Caco-2 (cell line): ENCODE data around the gene SMG7. TPM values are rescaled to one million over a fixed set of nuclear protein-coding genes. Genes with fewer than 3 reads are reported as not detected.

ENCODE experiments used
- BruUV-seq: library from RNA; stranded (reverse); fragments of 400-500 nt; replicated peaks from 2 replicates; lab custom pipeline; 2021; lab: Mats Ljungman, UMichigan
- CTCF ChIA-PET: fragments of 300-600 bp; sonication (Branson Sonifier 250); formaldehyde crosslinking; loops from one replicate; lab custom pipeline; 2022; ENCODE audit warnings: antibody characterized with exemption; lab: Charles Lee
- POLR2A ChIA-PET: fragments of 300-600 bp; sonication (Branson Sonifier 250); formaldehyde crosslinking; loops from one replicate; lab custom pipeline; 2022; ENCODE audit warnings: antibody characterized with exemption; lab: Charles Lee
- DNase-seq, 2 experiments: peaks; one replicate each; pipeline versions ENCODE4 v3.0.0 to v3.0.0-alpha.2; 2020 to 2022
- H3K27me3 ChIP-seq: replicated peaks from 2 replicates; pipeline ENCODE4 v1.6.0; 2011; ENCODE audit warnings: low read length; ENCODE audit not compliant: control insufficient read depth, insufficient read depth
- H3K36me3 ChIP-seq: 2 replicates; pipeline ENCODE4 v1.5.1; 2011; ENCODE audit warnings: low read length; ENCODE audit not compliant: control insufficient read depth, insufficient read depth
- H3K4me1 ChIP-seq: fragments of 250-450 bp; sonication (Bioruptor Pico); 2 replicates; pipeline ENCODE4 v1.5.1; 2020; ENCODE audit warnings: mild to moderate bottlenecking
- H3K4me3 ChIP-seq: 2 replicates; pipeline ENCODE4 v1.5.1; 2011; ENCODE audit warnings: low read depth, mild to moderate bottlenecking, control low read depth, low read length
- H3K9me3 ChIP-seq: fragments of 250-450 bp; sonication (Bioruptor Pico); 2 replicates; pipeline ENCODE4 v1.5.1; 2020; ENCODE audit warnings: mild to moderate bottlenecking, moderate library complexity
- H3K27ac Mint-ChIP-seq: one replicate; pipeline ENCODE4 v1.8.0; 2022; ENCODE audit warnings: mixed read lengths; ENCODE audit not compliant: unreplicated experiment
- H3K27me3 Mint-ChIP-seq: one replicate; pipeline ENCODE4 v1.8.0; 2022; ENCODE audit warnings: mixed read lengths; ENCODE audit not compliant: insufficient read depth, unreplicated experiment
- H3K36me3 Mint-ChIP-seq: one replicate; pipeline ENCODE4 v1.8.0; 2022; ENCODE audit warnings: mild to moderate bottlenecking, mixed read lengths; ENCODE audit not compliant: insufficient read depth, unreplicated experiment
- H3K4me1 Mint-ChIP-seq: one replicate; pipeline ENCODE4 v1.8.0; 2022; ENCODE audit warnings: low read depth, mixed read lengths; ENCODE audit not compliant: unreplicated experiment
- H3K4me3 Mint-ChIP-seq: one replicate; pipeline ENCODE4 v1.8.0; 2022; ENCODE audit warnings: mild to moderate bottlenecking, moderate library complexity, mixed read lengths; ENCODE audit not compliant: unreplicated experiment
- H3K9me3 Mint-ChIP-seq: one replicate; pipeline ENCODE4 v1.8.0; 2022; ENCODE audit warnings: mixed read lengths; ENCODE audit not compliant: unreplicated experiment
- intact Hi-C: fragments of 100-400 bp; cut with micrococcal nuclease; formaldehyde crosslinking; loops from one replicate; pipeline ENCODE4 v1.10.0; 2022; ENCODE audit not compliant: unreplicated experiment
- total RNA-seq: library from RNA; stranded (reverse); gene quantifications from 2 replicates; pipeline ENCODE4 v1.2.3, GENCODE V29; 2022
- TF ChIP-seq, protein P1 (sequence below), 2 experiments: fragments of 200-600 bp in 1 of 2; IDR thresholded peaks; 1 replicate in 1 of 2; 2 replicates in 1 of 2; pipeline versions ENCODE4 v1.5.1 to v1.8.0; 2011 to 2022; ENCODE audit warnings: antibody characterized with exemption in 1 of 2, control low read depth in 1 of 2, inconsistent platforms in 1 of 2, low read depth in 1 of 2, low read length in 1 of 2, mild to moderate bottlenecking in 1 of 2, moderate library complexity in 1 of 2; ENCODE audit not compliant: insufficient read depth in 1 of 2, severe bottlenecking in 1 of 2, unreplicated experiment in 1 of 2

SMG7 gene
- total RNA-seq, 1 experiment from 2014 or later, result 57.8 TPM

DNA sequence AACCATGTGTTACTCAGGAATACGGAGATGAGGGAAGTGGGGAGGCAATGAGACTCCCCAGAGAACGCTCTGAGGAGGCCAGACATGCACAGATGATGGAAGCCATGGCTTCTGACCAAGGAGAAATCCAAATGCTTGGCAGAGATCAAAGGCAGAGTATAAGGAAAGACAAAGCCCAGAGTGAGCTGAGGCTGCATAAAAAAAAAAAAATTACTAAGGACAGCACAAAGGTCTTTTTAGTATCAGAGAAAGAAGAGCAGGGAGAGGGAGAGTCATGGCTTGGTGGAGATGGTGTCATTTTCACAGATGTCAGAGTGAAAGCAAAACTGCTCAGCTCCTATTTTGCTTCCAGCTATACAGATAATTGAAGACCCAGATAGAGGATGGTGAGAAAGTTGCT is 126.1 kb downstream of the SMG7 start:
- Mint-ChIP-seq H3K9me3 (no peaks in the 10 kb centered on the region), H3K27ac (no peak overlapping the region), H3K27me3 (no peaks in the 10 kb centered on the region), H3K4me3 (no peak overlapping the region), H3K4me1 (no peaks in the 10 kb centered on the region), H3K36me3 (no peaks in the 10 kb centered on the region)
- Histone ChIP-seq H3K4me1 (no peaks in the 10 kb centered on the region), H3K27me3 (no peaks in the 10 kb centered on the region), H3K36me3 (no peaks in the 10 kb centered on the region), H3K9me3 (no peaks in the 10 kb centered on the region), H3K4me3 (no peak overlapping the region)
- TF ChIP-seq, protein P1, sequence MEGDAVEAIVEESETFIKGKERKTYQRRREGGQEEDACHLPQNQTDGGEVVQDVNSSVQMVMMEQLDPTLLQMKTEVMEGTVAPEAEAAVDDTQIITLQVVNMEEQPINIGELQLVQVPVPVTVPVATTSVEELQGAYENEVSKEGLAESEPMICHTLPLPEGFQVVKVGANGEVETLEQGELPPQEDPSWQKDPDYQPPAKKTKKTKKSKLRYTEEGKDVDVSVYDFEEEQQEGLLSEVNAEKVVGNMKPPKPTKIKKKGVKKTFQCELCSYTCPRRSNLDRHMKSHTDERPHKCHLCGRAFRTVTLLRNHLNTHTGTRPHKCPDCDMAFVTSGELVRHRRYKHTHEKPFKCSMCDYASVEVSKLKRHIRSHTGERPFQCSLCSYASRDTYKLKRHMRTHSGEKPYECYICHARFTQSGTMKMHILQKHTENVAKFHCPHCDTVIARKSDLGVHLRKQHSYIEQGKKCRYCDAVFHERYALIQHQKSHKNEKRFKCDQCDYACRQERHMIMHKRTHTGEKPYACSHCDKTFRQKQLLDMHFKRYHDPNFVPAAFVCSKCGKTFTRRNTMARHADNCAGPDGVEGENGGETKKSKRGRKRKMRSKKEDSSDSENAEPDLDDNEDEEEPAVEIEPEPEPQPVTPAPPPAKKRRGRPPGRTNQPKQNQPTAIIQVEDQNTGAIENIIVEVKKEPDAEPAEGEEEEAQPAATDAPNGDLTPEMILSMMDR (IDR thresholded peaks at IDR 0.05; ENCODE audit: insufficient read depth in 1 of 2, low read depth in 1 of 2, low read length in 1 of 2, severe bottlenecking in 1 of 2, unreplicated experiment in 1 of 2), result no peak
- DNase-seq, result no peak
- ChIA-PET CTCF (no interaction called here), POLR2A (no interaction called here)
- BruUV-seq, result no TSS peak
- intact Hi-C loops, result no loop called here

DNA sequence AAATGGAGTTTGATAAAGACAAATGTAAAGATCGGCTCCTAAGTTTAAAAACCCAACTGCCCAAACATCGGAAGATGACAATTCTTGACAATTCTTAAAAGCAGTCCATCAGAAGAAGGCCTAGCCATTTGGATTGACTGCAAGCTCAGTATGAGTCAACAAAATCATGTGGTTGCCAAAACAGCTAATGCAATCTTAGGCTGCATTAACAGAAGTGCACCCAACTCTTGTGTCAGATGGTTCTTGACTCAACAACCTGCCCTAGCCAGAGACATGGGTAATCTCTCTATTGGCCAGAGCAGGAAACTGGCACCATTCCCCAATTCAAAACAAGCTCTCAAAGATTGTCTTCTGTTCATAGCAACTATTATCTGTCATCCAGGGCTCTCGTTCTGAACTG is 127.8 kb downstream of the SMG7 start:
- CTCF ChIA-PET, result interaction anchor here (0.9 kb wide), 1 partner anchor 85 kb away, joined by 4 read pairs; no protein-coding TSS in a partner anchor
- no peak overlapping the region for H3K4me3 ChIP-seq
- Mint-ChIP-seq H3K36me3 (no peaks in the 10 kb centered on the region), H3K4me3 (no peak overlapping the region), H3K4me1 (peaks cover 7% of the 10 kb centered on the region), H3K9me3 (no peaks in the 10 kb centered on the region), H3K27ac (no peak overlapping the region), H3K27me3 (no peaks in the 10 kb centered on the region)
- TF ChIP-seq, protein P1 (IDR thresholded peaks at IDR 0.05; ENCODE audit: insufficient read depth in 1 of 2, low read depth in 1 of 2, low read length in 1 of 2, severe bottlenecking in 1 of 2, unreplicated experiment in 1 of 2), result no peak
- POLR2A ChIA-PET, result no interaction called here
- no peaks in the 10 kb centered on the region for H3K4me1 ChIP-seq
- intact Hi-C loops, result no loop called here
- H3K27me3 ChIP-seq, result no peaks in the 10 kb centered on the region
- no peaks in the 10 kb centered on the region for H3K36me3 ChIP-seq
- BruUV-seq, result no TSS peak
- no peak for DNase-seq
- H3K9me3 ChIP-seq, result no peaks in the 10 kb centered on the region

DNA sequence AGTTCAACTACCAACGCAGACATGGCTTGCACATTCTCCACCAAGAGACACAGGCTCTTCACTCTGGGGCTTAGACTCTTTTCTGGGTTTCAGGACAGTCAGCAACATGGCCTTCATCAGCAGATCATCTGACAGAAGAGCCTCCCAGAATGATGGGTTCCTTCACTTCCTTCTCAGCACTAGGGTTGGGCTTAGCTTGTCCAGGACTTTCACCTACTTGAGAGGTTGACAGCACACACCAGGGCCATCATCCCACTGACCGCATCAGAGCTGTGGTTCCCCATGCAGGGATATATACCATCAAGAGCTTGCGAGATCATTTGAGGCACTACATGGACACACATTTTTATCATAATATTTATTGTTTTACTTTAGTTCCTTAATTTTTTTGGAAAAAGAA is 128.3 kb downstream of the SMG7 start:
- no peak overlapping the region for H3K27ac Mint-ChIP-seq
- H3K27me3 ChIP-seq, result no peaks in the 10 kb centered on the region
- CTCF ChIA-PET, result no interaction called here
- no peaks in the 10 kb centered on the region for H3K27me3 Mint-ChIP-seq
- intact Hi-C loops, result no loop called here
- H3K4me1 Mint-ChIP-seq, result peaks cover 7% of the 10 kb centered on the region
- H3K4me3 ChIP-seq, result no peak overlapping the region
- POLR2A ChIA-PET, result no interaction called here
- no peak overlapping the region for H3K4me3 Mint-ChIP-seq
- H3K36me3 Mint-ChIP-seq, result no peaks in the 10 kb centered on the region
- H3K9me3 Mint-ChIP-seq, result no peaks in the 10 kb centered on the region
- no TSS peak for BruUV-seq
- H3K36me3 ChIP-seq, result no peaks in the 10 kb centered on the region
- H3K4me1 ChIP-seq, result no peaks in the 10 kb centered on the region
- TF ChIP-seq, protein P1 (IDR thresholded peaks at IDR 0.05; ENCODE audit: insufficient read depth in 1 of 2, low read depth in 1 of 2, low read length in 1 of 2, severe bottlenecking in 1 of 2, unreplicated experiment in 1 of 2), result no peak
- H3K9me3 ChIP-seq, result no peaks in the 10 kb centered on the region
- DNase-seq, result no peak
